Cerebellar cortex (tissue), 1 donor: Measurements from ENCODE around the gene DDX54.
"Not testable (repeated sequence)": the region's sequence is repeated elsewhere in the genome, so short reads cannot be mapped to it uniquely, and the experiment has no call there.

Experiments
- DNase-seq: peaks from one replicate; pipeline ENCODE4 v3.0.0-alpha.2; 2015; ENCODE audit warnings: low spot score

Gene DDX54

GRCh38 chr12:113161415-113162016 is 23.8 kb downstream of the DDX54 start:
- DNase-seq, result peak; percentile 68

- no peak for DNase-seq
Observed at GRCh38 chr12:113159937-113160336, 25.3 kb downstream of the DDX54 start.

- no peak for DNase-seq
Observed at GRCh38 chr12:113158439-113159203, 26.7 kb downstream of the DDX54 start.

GRCh38 chr12:113157218-113157859 is 27.9 kb downstream of the DDX54 start:
- DNase-seq, result no peak

- no peak for DNase-seq
Observed at GRCh38 chr12:113155646-113156045, 29.6 kb downstream of the DDX54 start.

- DNase-seq, result no peak
Observed at GRCh38 chr12:113155060-113155459, 30.2 kb downstream of the DDX54 start.

- DNase-seq, result no peak
Observed at GRCh38 chr12:113154351-113154973, 30.8 kb downstream of the DDX54 start.

GRCh38 chr12:113152835-113153814 is 32.2 kb downstream of the DDX54 start:
- DNase-seq, result peak; percentile 74

GRCh38 chr12:113152196-113152834 is 33.0 kb downstream of the DDX54 start:
- no peak for DNase-seq

- no peak for DNase-seq
Observed at GRCh38 chr12:113151655-113152054, 33.6 kb downstream of the DDX54 start.

- peak; percentile 80 for DNase-seq
Observed at GRCh38 chr12:113149361-113150150, 35.7 kb downstream of the DDX54 start, which contains the start of gene CFAP73. Gene CFAP73, plus strand, starts transcription at chr12:113149724. Its CDS starts 134 bp downstream, at chr12:113149858.

GRCh38 chr12:113146999-113147398 is 38.3 kb downstream of the DDX54 start:
- no peak for DNase-seq

- DNase-seq, result no peak
Observed at GRCh38 chr12:113145720-113146551, 39.3 kb downstream of the DDX54 start.

GRCh38 chr12:113144806-113145205 is 40.5 kb downstream of the DDX54 start:
- no peak for DNase-seq

- DNase-seq, result no peak
Observed at GRCh38 chr12:113143959-113144358, 41.3 kb downstream of the DDX54 start.

- no peak for DNase-seq
Observed at GRCh38 chr12:113142886-113143332, 42.4 kb downstream of the DDX54 start.

- DNase-seq, result peak; percentile 69
Observed at GRCh38 chr12:113142173-113142885, 42.9 kb downstream of the DDX54 start.

- not testable (repeated sequence) for DNase-seq
Observed at GRCh38 chr12:113141716-113142115, 43.6 kb downstream of the DDX54 start.
